ENCODE results near the gene ARHGAP19.

The ARHGAP19 gene

GRCh38 chr10:97229322-97230015 is 63.0 kb downstream of the ARHGAP19 start:
- no peak for DNase-seq (ENCODE audit: low read depth in 3 of 3)

- DNase-seq (ENCODE audit: low read depth in 3 of 3), result no peak
Measured at GRCh38 chr10:97228775-97229157, 63.7 kb downstream of the ARHGAP19 start.

GRCh38 chr10:97228130-97228774 is 64.2 kb downstream of the ARHGAP19 start:
- DNase-seq (ENCODE audit: low read depth in 3 of 3), result no peak

GRCh38 chr10:97226398-97226797 is 66.0 kb downstream of the ARHGAP19 start:
- no peak for DNase-seq (ENCODE audit: low read depth in 3 of 3)

- no peak for DNase-seq (ENCODE audit: low read depth in 3 of 3)
Measured at GRCh38 chr10:97224483-97225435, 67.7 kb downstream of the ARHGAP19 start.

GRCh38 chr10:97222326-97222961 is 70.0 kb downstream of the ARHGAP19 start:
- DNase-seq (ENCODE audit: low read depth in 3 of 3), result no peak

- DNase-seq (ENCODE audit: low read depth in 3 of 3), result no peak
Measured at GRCh38 chr10:97220355-97220754, 72.1 kb downstream of the ARHGAP19 start.

- DNase-seq (ENCODE audit: low read depth in 3 of 3), result no peak
Measured at GRCh38 chr10:97217299-97217698, 75.1 kb downstream of the ARHGAP19 start.

- no peak for DNase-seq (ENCODE audit: low read depth in 3 of 3)
Measured at GRCh38 chr10:97215619-97216260, 76.7 kb downstream of the ARHGAP19 start.

GRCh38 chr10:97213431-97213830 is 79.0 kb downstream of the ARHGAP19 start:
- DNase-seq (ENCODE audit: low read depth in 3 of 3), result no peak

- no peak for DNase-seq (ENCODE audit: low read depth in 3 of 3)
Measured at GRCh38 chr10:97211229-97211628, 81.2 kb downstream of the ARHGAP19 start.

GRCh38 chr10:97210543-97210960 is 81.9 kb downstream of the ARHGAP19 start:
- peak in 2 of 3 donors; percentile 58 to 60 for DNase-seq (ENCODE audit: low read depth in 3 of 3)

- DNase-seq (ENCODE audit: low read depth in 3 of 3), result no peak
Measured at GRCh38 chr10:97207756-97208346, 84.6 kb downstream of the ARHGAP19 start.

- DNase-seq (ENCODE audit: low read depth in 3 of 3), result no peak
Measured at GRCh38 chr10:97207131-97207530, 85.3 kb downstream of the ARHGAP19 start.

- DNase-seq (ENCODE audit: low read depth in 3 of 3), result no peak
Measured at GRCh38 chr10:97204826-97205679, 87.4 kb downstream of the ARHGAP19 start.

- no peak for DNase-seq (ENCODE audit: low read depth in 3 of 3)
Measured at GRCh38 chr10:97203220-97203619, 89.2 kb downstream of the ARHGAP19 start.

- DNase-seq (ENCODE audit: low read depth in 3 of 3), result no peak
Measured at GRCh38 chr10:97200616-97201015, 91.8 kb downstream of the ARHGAP19 start.

- no peak for DNase-seq (ENCODE audit: low read depth in 3 of 3)
Measured at GRCh38 chr10:97199152-97199551, 93.3 kb downstream of the ARHGAP19 start.

GRCh38 chr10:97197030-97197500 is 95.4 kb downstream of the ARHGAP19 start:
- no peak for DNase-seq (ENCODE audit: low read depth in 3 of 3)

Data from stimulated activated CD4-positive, alpha-beta T cell treated with anti-CD3 and anti-CD28 coated beads, TNF-alpha, amount 100 ng/mL, for 48 hours (primary cell).